GM19467 (cell line): ENCODE results near the gene PHACTR3.

Experiments used
- ATAC-seq: cut with Tn5 transposase; IDR thresholded peaks from one replicate; pipeline ENCODE4 v1.9.1; 2021; ENCODE audit warnings: mild to moderate bottlenecking, moderate library complexity; ENCODE audit not compliant: unreplicated experiment

Gene PHACTR3

GRCh38 chr20:59573837-59574236, 30.5 kb upstream of the PHACTR3 start:
- no peak for ATAC-seq

GRCh38 chr20:59574308-59574707, 30.0 kb upstream of the PHACTR3 start:
- no peak for ATAC-seq

GRCh38 chr20:59575216-59575615, 29.1 kb upstream of the PHACTR3 start:
- no peak for ATAC-seq

GRCh38 chr20:59575653-59576052, 28.7 kb upstream of the PHACTR3 start:
- no peak for ATAC-seq

GRCh38 chr20:59576216-59576953, 28.0 kb upstream of the PHACTR3 start:
- no peak for ATAC-seq

- no peak for ATAC-seq
Measured at GRCh38 chr20:59577037-59577808, 27.1 kb upstream of the PHACTR3 start.

- no peak for ATAC-seq
Measured at GRCh38 chr20:59577809-59578435, 26.4 kb upstream of the PHACTR3 start.

- no peak for ATAC-seq
Measured at GRCh38 chr20:59578436-59579403, 25.6 kb upstream of the PHACTR3 start.

- ATAC-seq = no peak
Measured at GRCh38 chr20:59579404-59580145, 24.8 kb upstream of the PHACTR3 start.

- ATAC-seq = no peak
Measured at GRCh38 chr20:59580146-59580946, 24.0 kb upstream of the PHACTR3 start.

GRCh38 chr20:59580991-59581401, 23.3 kb upstream of the PHACTR3 start:
- no peak for ATAC-seq

GRCh38 chr20:59581993-59582679, 22.2 kb upstream of the PHACTR3 start:
- ATAC-seq = no peak

GRCh38 chr20:59583428-59584277, 20.7 kb upstream of the PHACTR3 start:
- ATAC-seq = no peak

- no peak for ATAC-seq
Measured at GRCh38 chr20:59584278-59584925, 19.9 kb upstream of the PHACTR3 start.

GRCh38 chr20:59585714-59586409, 18.5 kb upstream of the PHACTR3 start:
- ATAC-seq = no peak

- no peak for ATAC-seq
Measured at GRCh38 chr20:59586613-59587012, 17.7 kb upstream of the PHACTR3 start.

- ATAC-seq = no peak
Measured at GRCh38 chr20:59587570-59587969, 16.8 kb upstream of the PHACTR3 start.
